CD14-positive monocyte (primary cell): ENCODE data around the gene RBM45. TPM values are rescaled to one million over a fixed set of nuclear protein-coding genes. Genes with fewer than 3 reads are reported as not detected.

ENCODE experiments used
- DNase-seq, 3 donors: peaks; one replicate each; pipeline ENCODE4 v3.0.0-alpha.2; 2011 to 2022
- H2AFZ ChIP-seq: 2 replicates; pipeline ENCODE4 v1.6.0; 2012; ENCODE audit warnings: mild to moderate bottlenecking, low read depth, low read length, inconsistent platforms; ENCODE audit not compliant: insufficient read depth, poor library complexity, severe bottlenecking
- H3K27ac ChIP-seq, 2 donors: 1 replicate in 1 of 2; 2 replicates in 1 of 2; pipeline ENCODE4 v1.5.1; 2012 to 2013; ENCODE audit warnings: low read length in 2 of 2, control low read depth in 1 of 2, inconsistent platforms in 1 of 2, low read depth in 1 of 2, mild to moderate bottlenecking in 1 of 2
- H3K27me3 ChIP-seq, 2 donors: one replicate each; pipeline versions ENCODE4 v1.6.0 to v1.6.1; 2011 to 2013; ENCODE audit warnings: low read length in 2 of 2; ENCODE audit not compliant: control insufficient read depth in 2 of 2, insufficient read depth in 2 of 2
- H3K36me3 ChIP-seq, 2 donors: replicated peaks in 1 of 2; 1 replicate in 1 of 2; 2 replicates in 1 of 2; pipeline versions ENCODE4 v1.5.1 to v1.6.1; 2012 to 2013; ENCODE audit warnings: low read length in 2 of 2, control low read depth in 1 of 2, inconsistent platforms in 1 of 2, mild to moderate bottlenecking in 1 of 2; ENCODE audit not compliant: insufficient read depth in 2 of 2, control insufficient read depth in 1 of 2
- H3K4me1 ChIP-seq, 2 donors: 1 replicate in 1 of 2; 2 replicates in 1 of 2; pipeline versions ENCODE4 v1.5.1 to v1.6.1; 2012 to 2013; ENCODE audit warnings: low read length in 2 of 2, control low read depth in 1 of 2, inconsistent platforms in 1 of 2, mild to moderate bottlenecking in 1 of 2, moderate library complexity in 1 of 2; ENCODE audit not compliant: insufficient read depth in 2 of 2, control insufficient read depth in 1 of 2
- H3K4me2 ChIP-seq: replicated peaks from 2 replicates; pipeline ENCODE3; 2012; ENCODE audit warnings: low read length, moderate library complexity, mild to moderate bottlenecking; ENCODE audit not compliant: poor library complexity, severe bottlenecking; ENCODE audit errors: extremely low read depth
- H3K4me3 ChIP-seq, 3 experiments: fragments of 200-600 bp in 1 of 3; sonication (generic) in 1 of 3; replicated peaks in 1 of 3; 1 replicate in 2 of 3; 2 replicates in 1 of 3; pipeline ENCODE4 v1.5.1; 2011 to 2013; ENCODE audit warnings: low read length in 3 of 3, mild to moderate bottlenecking in 3 of 3, control low read depth in 2 of 3, low read depth in 2 of 3, inconsistent platforms in 1 of 3, moderate library complexity in 1 of 3
- H3K79me2 ChIP-seq: 2 replicates; pipeline ENCODE4 v1.6.0; 2012; ENCODE audit warnings: mild to moderate bottlenecking, control low read depth, inconsistent platforms, low read length, moderate library complexity; ENCODE audit not compliant: insufficient read depth
- H3K9ac ChIP-seq: 2 replicates; pipeline ENCODE4 v1.6.0; 2017; ENCODE audit warnings: low read length, mild to moderate bottlenecking; ENCODE audit not compliant: insufficient read depth, poor library complexity, severe bottlenecking
- H3K9me3 ChIP-seq, 2 donors: replicated peaks in 1 of 2; 1 replicate in 1 of 2; 2 replicates in 1 of 2; pipeline versions ENCODE4 v1.5.1 to v1.6.1; 2012 to 2013; ENCODE audit warnings: low read length in 2 of 2, control low read depth in 1 of 2; ENCODE audit not compliant: control insufficient read depth in 1 of 2, insufficient read depth in 1 of 2
- H4K20me1 ChIP-seq: 2 replicates; pipeline ENCODE4 v1.6.0; 2012; ENCODE audit warnings: mild to moderate bottlenecking, low read length, control low read depth, moderate library complexity; ENCODE audit not compliant: insufficient read depth
- H3K27ac Mint-ChIP-seq, 7 donors: one replicate each; pipeline ENCODE4 v1.8.0; 2020; ENCODE audit warnings: mild to moderate bottlenecking in 7 of 7, mixed read lengths in 7 of 7, moderate library complexity in 6 of 7, inconsistent platforms in 2 of 7
- H3K27me3 Mint-ChIP-seq, 3 donors: one replicate each; pipeline ENCODE4 v1.8.0; 2021 to 2022; ENCODE audit warnings: low read depth in 3 of 3, mild to moderate bottlenecking in 3 of 3, mixed read lengths in 3 of 3, moderate library complexity in 3 of 3, inconsistent platforms in 1 of 3
- H3K36me3 Mint-ChIP-seq, 2 donors: one replicate each; pipeline ENCODE4 v1.8.0; 2020; ENCODE audit warnings: mixed read lengths in 2 of 2, inconsistent platforms in 1 of 2, mild to moderate bottlenecking in 1 of 2
- H3K4me1 Mint-ChIP-seq: one replicate; pipeline ENCODE4 v1.8.0; 2020; ENCODE audit warnings: mild to moderate bottlenecking, mixed read lengths
- H3K4me3 Mint-ChIP-seq, 2 donors: one replicate each; pipeline ENCODE4 v1.8.0; 2020; ENCODE audit warnings: mild to moderate bottlenecking in 2 of 2, mixed read lengths in 2 of 2, moderate library complexity in 1 of 2
- H3K9me3 Mint-ChIP-seq, 7 donors: one replicate each; pipeline ENCODE4 v1.8.0; 2020 to 2022; ENCODE audit warnings: mixed read lengths in 7 of 7, mild to moderate bottlenecking in 6 of 7, moderate library complexity in 6 of 7, inconsistent platforms in 2 of 7
- CTCF ChIP-seq: fragments of 200-600 bp; IDR thresholded peaks from one replicate; pipeline ENCODE4 v1.8.0; 2022; ENCODE audit warnings: antibody characterized with exemption, mild to moderate bottlenecking
- WGBS: methylation state at CpG from one replicate; pipeline ENCODE4 v1.1.5; 2013; ENCODE audit warnings: missing lambda C conversion rate; ENCODE audit not compliant: insufficient coverage; 5-methylcytosine and 5-hydroxymethylcytosine counted together
- intact Hi-C, 2 donors: fragments of 100-400 bp; cut with micrococcal nuclease; formaldehyde crosslinking; loops; one replicate each; pipeline versions ENCODE4 v1.15.0 to v1.15.1; 2023
- polyA plus RNA-seq, 3 donors: library from polyadenylated mRNA; depleted of rRNA in 1 of 3; unstranded in 2 of 3; stranded (reverse) in 1 of 3; fragments of 300-500 nt in 2 of 3; fragments of >200 nt in 1 of 3; fragmentation: Illumina TruSeq in 2 of 3; gene quantifications; 1 replicate in 2 of 3; 2 replicates in 1 of 3; pipeline ENCODE4 v1.2.3, GENCODE V29; 2012 to 2021

Gene RBM45
- polyA plus RNA-seq, 3 donors = 5.7 to 6.6 (median 5.9) TPM

- no peak overlapping the region for H3K27ac Mint-ChIP-seq
- Histone ChIP-seq H3K4me1 (no peaks in the 10 kb centered on the region), H3K4me3 (no peak overlapping the region), H2AFZ (no peak overlapping the region), H3K79me2 (no peaks in the 10 kb centered on the region), H3K9me3 (no peaks in the 10 kb centered on the region), H3K27me3 (no peaks in the 10 kb centered on the region), H3K27ac (no peak overlapping the region), H3K9ac (no peak overlapping the region), H4K20me1 (no peaks in the 10 kb centered on the region), H3K36me3 (no peaks in the 10 kb centered on the region), H3K4me2 (no peak overlapping the region)
- peaks cover 0 to 7% (median 3%) of the 10 kb centered on the region in 7 donors for H3K9me3 Mint-ChIP-seq
- DNase-seq = no peak
- TF ChIP-seq CTCF = no peak
- no peaks in the 10 kb centered on the region for H3K36me3 Mint-ChIP-seq
- H3K4me3 Mint-ChIP-seq = no peak overlapping the region
- intact Hi-C loops = no loop called here
- WGBS = 100% methylated on average over 2 of the region's 3 CpGs
- peaks cover 0 to 4% (median 3%) of the 10 kb centered on the region in 3 donors for H3K27me3 Mint-ChIP-seq
- no peaks in the 10 kb centered on the region for H3K4me1 Mint-ChIP-seq
Measured at GRCh38 chr2:178101321-178102079, 10.7 kb upstream of the RBM45 start.

GRCh38 chr2:178105566-178105965, 6.7 kb upstream of the RBM45 start:
- Histone ChIP-seq H3K9me3 (no peaks in the 10 kb centered on the region), H3K36me3 (no peaks in the 10 kb centered on the region), H3K4me1 (no peaks in the 10 kb centered on the region), H3K27me3 (no peaks in the 10 kb centered on the region), H3K4me3 (no peak overlapping the region), H3K9ac (no peak overlapping the region), H3K4me2 (no peak overlapping the region), H3K27ac (no peak overlapping the region), H4K20me1 (no peaks in the 10 kb centered on the region), H3K79me2 (no peaks in the 10 kb centered on the region), H2AFZ (no peak overlapping the region)
- Mint-ChIP-seq H3K27me3 (peaks cover 0 to 3% (median 1%) of the 10 kb centered on the region in 3 donors), H3K4me3 (no peak overlapping the region), H3K4me1 (peaks cover 1% of the 10 kb centered on the region), H3K36me3 (no peaks in the 10 kb centered on the region), H3K27ac (no peak overlapping the region), H3K9me3 (no peaks in the 10 kb centered on the region)
- no peak for DNase-seq
- intact Hi-C loops = no loop called here
- no CpG with 5 or more reads among the region's 2 CpGs for WGBS
- TF ChIP-seq CTCF = no peak
